Tibial nerve (tissue), 4 donors: Measurements from ENCODE around the gene VEGFA.

Experiments
- EP300 ChIP-seq, 2 donors: sonication (generic); formaldehyde crosslinking; IDR thresholded peaks; one replicate each; pipeline ENCODE4 v1.6.1; 2017; ENCODE audit warnings: antibody characterized with exemption in 2 of 2, mild to moderate bottlenecking in 1 of 2
- POLR2A ChIP-seq, 2 donors: fragments of 450-650 bp; IDR thresholded peaks; one replicate each; pipeline ENCODE4 v1.6.1; 2017; ENCODE audit warnings: antibody characterized with exemption in 2 of 2, mild to moderate bottlenecking in 2 of 2, moderate library complexity in 2 of 2
- TF ChIP-seq, protein P1 (sequence below), 5 experiments: fragments of 200-600 bp in 3 of 5; fragments of 450-650 bp in 2 of 5; sonication (generic) in 3 of 5; IDR thresholded peaks; one replicate each; pipeline ENCODE4 v1.5.1; 2016 to 2019; ENCODE audit warnings: antibody characterized with exemption in 5 of 5, mild to moderate bottlenecking in 3 of 5, moderate library complexity in 2 of 5

DNA sequence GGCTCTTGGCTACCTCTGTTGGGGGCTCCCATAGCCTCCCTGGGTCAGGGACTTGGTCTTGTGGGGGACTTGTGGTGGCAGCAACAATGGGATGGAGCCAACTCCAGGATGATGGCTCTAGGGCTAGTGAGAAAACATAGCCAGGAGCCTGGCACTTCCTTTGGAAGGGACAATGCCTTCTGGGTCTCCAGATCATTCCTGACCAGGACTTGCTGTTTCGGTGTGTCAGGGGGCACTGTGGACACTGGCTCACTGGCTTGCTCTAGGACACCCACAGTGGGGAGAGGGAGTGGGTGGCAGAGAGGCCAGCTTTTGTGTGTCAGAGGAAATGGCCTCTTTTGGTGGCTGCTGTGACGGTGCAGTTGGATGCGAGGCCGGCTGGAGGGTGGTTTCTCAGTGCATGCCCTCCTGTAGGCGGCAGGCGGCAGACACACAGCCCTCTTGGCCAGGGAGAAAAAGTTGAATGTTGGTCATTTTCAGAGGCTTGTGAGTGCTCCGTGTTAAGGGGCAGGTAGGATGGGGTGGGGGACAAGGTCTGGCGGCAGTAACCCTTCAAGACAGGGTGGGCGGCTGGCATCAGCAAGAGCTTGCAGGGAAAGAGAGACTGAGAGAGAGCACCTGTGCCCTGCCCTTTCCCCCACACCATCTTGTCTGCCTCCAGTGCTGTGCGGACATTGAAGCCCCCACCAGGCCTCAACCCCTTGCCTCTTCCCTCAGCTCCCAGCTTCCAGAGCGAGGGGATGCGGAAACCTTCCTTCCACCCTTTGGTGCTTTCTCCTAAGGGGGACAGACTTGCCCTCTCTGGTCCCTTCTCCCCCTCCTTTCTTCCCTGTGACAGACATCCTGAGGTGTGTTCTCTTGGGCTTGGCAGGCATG lies 9.2 kb downstream of the VEGFA start:
- no peak for TF ChIP-seq EP300 (IDR thresholded peaks at IDR 0.05)
- TF ChIP-seq, protein P1, sequence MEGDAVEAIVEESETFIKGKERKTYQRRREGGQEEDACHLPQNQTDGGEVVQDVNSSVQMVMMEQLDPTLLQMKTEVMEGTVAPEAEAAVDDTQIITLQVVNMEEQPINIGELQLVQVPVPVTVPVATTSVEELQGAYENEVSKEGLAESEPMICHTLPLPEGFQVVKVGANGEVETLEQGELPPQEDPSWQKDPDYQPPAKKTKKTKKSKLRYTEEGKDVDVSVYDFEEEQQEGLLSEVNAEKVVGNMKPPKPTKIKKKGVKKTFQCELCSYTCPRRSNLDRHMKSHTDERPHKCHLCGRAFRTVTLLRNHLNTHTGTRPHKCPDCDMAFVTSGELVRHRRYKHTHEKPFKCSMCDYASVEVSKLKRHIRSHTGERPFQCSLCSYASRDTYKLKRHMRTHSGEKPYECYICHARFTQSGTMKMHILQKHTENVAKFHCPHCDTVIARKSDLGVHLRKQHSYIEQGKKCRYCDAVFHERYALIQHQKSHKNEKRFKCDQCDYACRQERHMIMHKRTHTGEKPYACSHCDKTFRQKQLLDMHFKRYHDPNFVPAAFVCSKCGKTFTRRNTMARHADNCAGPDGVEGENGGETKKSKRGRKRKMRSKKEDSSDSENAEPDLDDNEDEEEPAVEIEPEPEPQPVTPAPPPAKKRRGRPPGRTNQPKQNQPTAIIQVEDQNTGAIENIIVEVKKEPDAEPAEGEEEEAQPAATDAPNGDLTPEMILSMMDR (IDR thresholded peaks at IDR 0.05): no peak
- no peak for TF ChIP-seq POLR2A (IDR thresholded peaks at IDR 0.05)
